ENCODE measurements around the gene MMP10. TPM values are rescaled to one million over a fixed set of nuclear protein-coding genes. Genes with fewer than 3 reads are reported as not detected.

MMP10 gene
- total and polyA plus RNA-seq, 2 donors (not counting 3 experiments of a cell fraction or from before 2014, with no cell fraction given) = 4.3 to 15.0 TPM

DNA sequence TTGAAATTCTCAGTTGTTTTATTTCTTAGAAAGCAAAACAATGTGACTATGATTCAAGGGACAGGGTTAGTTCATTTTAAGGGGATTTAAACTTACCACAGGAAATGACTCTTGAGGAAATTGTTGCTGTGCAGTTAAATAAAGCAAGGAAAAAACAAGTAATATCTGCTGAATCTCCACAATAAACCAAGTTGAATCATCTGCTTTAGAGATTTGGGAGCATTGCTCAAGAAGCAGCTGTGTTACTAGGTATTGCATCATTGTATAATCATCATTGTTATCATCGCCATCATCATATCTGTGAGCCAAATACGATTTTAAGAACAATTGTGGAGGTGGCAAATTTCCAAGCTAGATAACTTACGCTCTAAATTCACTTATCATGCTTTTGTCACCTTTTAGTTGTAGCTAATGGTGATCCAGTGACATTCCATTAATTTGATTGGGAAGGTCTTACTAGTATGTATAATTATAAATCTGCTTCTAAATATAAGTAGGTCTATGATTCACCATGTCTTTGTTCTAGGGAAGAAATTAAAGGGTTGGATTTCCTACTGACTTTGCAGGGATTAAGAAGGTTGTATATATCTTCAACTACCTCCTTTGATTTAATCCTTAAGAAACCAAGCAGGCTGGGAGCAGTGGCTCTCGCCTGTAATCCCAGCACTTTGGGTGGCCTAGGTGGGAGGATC lies 19.9 kb downstream of the MMP10 start:
- H3K9ac ChIP-seq (replicated peaks; ENCODE audit: extremely low read depth, insufficient read depth, low read length) = peak overlapping the region; percentile 35
- peak; percentile 96 for FAIRE-seq
- DNase-seq (ENCODE audit: low read depth, low spot score) = peak; percentile 96
- no peaks in the 10 kb centered on the region for H3K9me1 ChIP-seq (replicated peaks; ENCODE audit: control insufficient read depth, extremely low read depth, insufficient read depth, low read length)
- intact Hi-C loops (cut with micrococcal nuclease) (loop anchor here (1.0 to 10.0 kb wide), 6 partner anchors 20 to 846 kb away; partner anchors contain the start of genes ANGPTL5, BIRC2, CEP126 and MMP10), dilution Hi-C loops (cut with MboI; ENCODE audit: extremely low pct_ligation_motif_present, low sequenced_read_pairs) (no loop called here)
- ChIA-PET POLR2A (no interaction called here), CTCF (interaction anchor here (0.7 to 3.1 kb wide), 6 partner anchors 15 to 94 kb away, joined by 3 to 25 read pairs (median 3); partner anchors contain the start of genes MMP1 and MMP10)
- peaks cover 0 to 3% of the 10 kb centered on the region in 2 experiments for H3K27me3 ChIP-seq (ENCODE audit: control insufficient read depth in 2 of 2, insufficient read depth in 2 of 2, low read length in 2 of 2)
- peak overlapping the region; percentile 26 for H3K4me2 ChIP-seq (ENCODE audit: insufficient read depth, low read length)
- H3K36me3 ChIP-seq (ENCODE audit: control insufficient read depth in 2 of 2, extremely low read depth in 1 of 2, insufficient read depth in 2 of 2, low read length in 2 of 2) = no peaks in the 10 kb centered on the region
- H3K27ac ChIP-seq (ENCODE audit: insufficient read depth, low read depth, low read length) = peak overlapping the region; percentile 88
- no peaks in the 10 kb centered on the region for H3K79me2 ChIP-seq (ENCODE audit: control insufficient read depth, insufficient read depth, low read length)
- no TSS peak for BruUV-seq (replicated peaks)
- TF ChIP-seq EZH2 (IDR thresholded peaks at IDR 0.05; ENCODE audit: borderline replicate concordance, low read depth, low read length, severe bottlenecking) (no peak), POLR2AphosphoS5 (IDR thresholded peaks at IDR 0.05; ENCODE audit: insufficient read depth, low read depth, low read length) (peak; percentile 81), GATA2 (IDR thresholded peaks at IDR 0.05; ENCODE audit: insufficient read depth, insufficient read length, low read depth, low read length) (peak; percentile 100), JUN (IDR thresholded peaks at IDR 0.05; ENCODE audit: borderline replicate concordance, insufficient read depth, insufficient read length, low read depth) (peak; percentile 94), CTCF (IDR thresholded peaks at IDR 0.05; ENCODE audit: extremely low read depth in 1 of 2, insufficient read depth in 1 of 2, low read depth in 1 of 2, low read length in 2 of 2) (no peak), POLR2A (IDR thresholded peaks at IDR 0.05; ENCODE audit: low read depth, low read length) (peak; percentile 41), MYC (IDR thresholded peaks at IDR 0.05; ENCODE audit: low read depth, low read length) (no peak), FOS (IDR thresholded peaks at IDR 0.05; ENCODE audit: borderline replicate concordance, insufficient read depth, low read length) (peak; percentile 97)
- TF ChIP-seq, protein P1, sequence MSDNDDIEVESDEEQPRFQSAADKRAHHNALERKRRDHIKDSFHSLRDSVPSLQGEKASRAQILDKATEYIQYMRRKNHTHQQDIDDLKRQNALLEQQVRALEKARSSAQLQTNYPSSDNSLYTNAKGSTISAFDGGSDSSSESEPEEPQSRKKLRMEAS (IDR thresholded peaks at IDR 0.05; ENCODE audit: insufficient read depth, insufficient read length) = no peak
- no peaks in the 10 kb centered on the region for H4K20me1 ChIP-seq (replicated peaks; ENCODE audit: control insufficient read depth, extremely low read depth, insufficient read depth, low read length)
- H3K4me3 ChIP-seq (replicated peaks in 1 of 3; ENCODE audit: insufficient read depth in 1 of 3, low read depth in 1 of 3, low read length in 3 of 3) = no peak overlapping the region
- no peaks in the 10 kb centered on the region for H3K9me3 ChIP-seq (replicated peaks; ENCODE audit: control insufficient read depth, insufficient read depth, low read length)
- H3K4me1 ChIP-seq (ENCODE audit: control insufficient read depth, extremely low read depth, insufficient read depth, low read length) = peaks cover 50% of the 10 kb centered on the region
- no peak overlapping the region for H2AFZ ChIP-seq (ENCODE audit: low read depth, low read length)

Data from endothelial cell of umbilical vein (primary cell).